ENCODE results near the gene INPP5B. TPM values are rescaled to one million over a fixed set of nuclear protein-coding genes. Genes with fewer than 3 reads are reported as not detected.

INPP5B gene
- total RNA-seq, 2 donors from 2014 or later: 14.3 to 24.6 TPM

- no peak for DNase-seq
- no peaks in the 10 kb centered on the region for H3K27me3 ChIP-seq
- H3K9ac ChIP-seq (ENCODE audit: low read depth in 2 of 2, low read length in 2 of 2): no peak overlapping the region
- no peak for TF ChIP-seq CTCF (IDR thresholded peaks at IDR 0.05)
- H3K4me3 ChIP-seq: no peak overlapping the region
- H3K36me3 ChIP-seq: no peaks in the 10 kb centered on the region
- intact Hi-C loops (cut with DNase I): no loop called here
- H3K9me3 ChIP-seq: no peaks in the 10 kb centered on the region
- H3K27ac ChIP-seq: no peak overlapping the region
- H3K4me1 ChIP-seq: no peaks in the 10 kb centered on the region
Measured at GRCh38 chr1:37951041-37951782, 4.4 kb upstream of the INPP5B start.

GRCh38 chr1:37949524-37950152 is 2.8 kb upstream of the INPP5B start:
- no peaks in the 10 kb centered on the region for H3K36me3 ChIP-seq
- DNase-seq: no peak
- no peak overlapping the region for H3K9ac ChIP-seq (ENCODE audit: low read depth in 2 of 2, low read length in 2 of 2)
- no peaks in the 10 kb centered on the region for H3K27me3 ChIP-seq
- H3K4me1 ChIP-seq: peaks cover 6% of the 10 kb centered on the region
- intact Hi-C loops (cut with DNase I): no loop called here
- H3K4me3 ChIP-seq: no peak overlapping the region
- H3K9me3 ChIP-seq: no peaks in the 10 kb centered on the region
- no peak overlapping the region for H3K27ac ChIP-seq
- no peak for TF ChIP-seq CTCF (IDR thresholded peaks at IDR 0.05)

GRCh38 chr1:37948841-37949240 is 2.0 kb upstream of the INPP5B start:
- H3K36me3 ChIP-seq: no peaks in the 10 kb centered on the region
- no peak for TF ChIP-seq CTCF (IDR thresholded peaks at IDR 0.05)
- intact Hi-C loops (cut with DNase I): no loop called here

GRCh38 chr1:37948166-37948565 is 1.3 kb upstream of the INPP5B start:
- TF ChIP-seq CTCF (IDR thresholded peaks at IDR 0.05): no peak

More at GRCh38 chr1:37948841-37949240, 2.0 kb upstream of the INPP5B start:
- DNase-seq: no peak
- no peak overlapping the region for H3K9ac ChIP-seq (ENCODE audit: low read depth in 2 of 2, low read length in 2 of 2)
- peaks cover 6% of the 10 kb centered on the region for H3K4me1 ChIP-seq
- H3K9me3 ChIP-seq: no peaks in the 10 kb centered on the region
- H3K4me3 ChIP-seq: no peak overlapping the region
- no peak overlapping the region for H3K27ac ChIP-seq
- no peaks in the 10 kb centered on the region for H3K27me3 ChIP-seq

GRCh38 chr1:37947364-37947763 is 511 bp upstream of the INPP5B start:
- DNase-seq: peak; percentile 72
- H3K27ac ChIP-seq: peak overlapping the region; percentile 72
- H3K4me3 ChIP-seq: peak overlapping the region; percentile 51
- no peak for TF ChIP-seq CTCF (IDR thresholded peaks at IDR 0.05)
- no peaks in the 10 kb centered on the region for H3K9me3 ChIP-seq
- no peaks in the 10 kb centered on the region for H3K36me3 ChIP-seq
- no peaks in the 10 kb centered on the region for H3K27me3 ChIP-seq
- intact Hi-C loops (cut with DNase I): no loop called here
- H3K9ac ChIP-seq (ENCODE audit: low read depth in 2 of 2, low read length in 2 of 2): peak overlapping the region in 1 of 2 donors; percentile 95
- peaks cover 6% of the 10 kb centered on the region for H3K4me1 ChIP-seq

More at GRCh38 chr1:37948166-37948565, 1.3 kb upstream of the INPP5B start:
- no peak for DNase-seq
- Histone ChIP-seq H3K9ac (ENCODE audit: low read depth in 2 of 2, low read length in 2 of 2) (no peak overlapping the region), H3K27me3 (no peaks in the 10 kb centered on the region), H3K4me3 (no peak overlapping the region), H3K4me1 (peaks cover 6% of the 10 kb centered on the region), H3K36me3 (no peaks in the 10 kb centered on the region), H3K9me3 (no peaks in the 10 kb centered on the region), H3K27ac (no peak overlapping the region)
- intact Hi-C loops (cut with DNase I): no loop called here
